ENCODE data around the gene PEX11B. TPM values are rescaled to one million over a fixed set of nuclear protein-coding genes. Genes with fewer than 3 reads are reported as not detected.

PEX11B gene
- total RNA-seq, 4 donors from 2014 or later, result 21.5 to 33.8 (median 27.1) TPM

DNA sequence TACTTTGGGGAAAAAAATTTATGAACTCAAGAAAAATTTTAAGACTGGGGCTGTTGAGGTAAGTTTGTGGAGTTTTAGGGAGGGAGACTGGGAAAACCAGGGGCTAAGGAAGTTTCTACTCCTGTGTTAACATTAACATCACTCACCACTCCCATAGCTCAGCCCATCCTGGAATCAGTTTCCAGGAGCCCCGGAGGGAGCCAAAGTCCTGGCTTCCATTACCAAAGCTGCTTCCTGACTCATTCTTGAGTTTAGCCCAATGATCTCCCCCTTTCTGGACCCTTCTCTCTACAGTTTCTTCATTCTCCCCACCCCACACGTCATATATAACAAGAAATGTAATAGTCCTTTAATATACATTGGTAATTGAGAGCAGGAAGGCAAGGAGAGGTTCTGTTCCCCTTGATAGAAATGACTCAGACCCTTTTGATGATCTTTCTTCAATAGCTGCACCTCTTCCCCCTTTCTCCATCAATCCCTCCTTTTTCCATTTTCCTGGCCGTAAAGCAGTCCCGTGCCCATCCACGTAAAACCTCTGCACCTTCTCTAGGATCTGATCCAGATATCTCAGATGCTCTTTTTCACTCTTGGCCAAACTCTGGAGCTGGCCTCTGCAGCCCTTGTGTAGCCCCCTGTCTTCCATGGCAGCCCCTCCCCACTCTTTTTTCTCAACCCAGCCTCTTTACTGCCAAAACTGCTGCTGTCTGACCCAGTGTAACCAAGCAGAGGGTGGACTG is 55.1 kb downstream of the PEX11B start:
- Histone ChIP-seq H3K27ac (no peak overlapping the region), H3K4me1 (peaks cover 0 to 4% (median 1%) of the 10 kb centered on the region in 4 donors), H3K36me3 (no peaks in the 10 kb centered on the region), H3K4me3 (no peak overlapping the region), H3K9me3 (no peaks in the 10 kb centered on the region), H3K27me3 (no peaks in the 10 kb centered on the region)
- TF ChIP-seq, protein P1, sequence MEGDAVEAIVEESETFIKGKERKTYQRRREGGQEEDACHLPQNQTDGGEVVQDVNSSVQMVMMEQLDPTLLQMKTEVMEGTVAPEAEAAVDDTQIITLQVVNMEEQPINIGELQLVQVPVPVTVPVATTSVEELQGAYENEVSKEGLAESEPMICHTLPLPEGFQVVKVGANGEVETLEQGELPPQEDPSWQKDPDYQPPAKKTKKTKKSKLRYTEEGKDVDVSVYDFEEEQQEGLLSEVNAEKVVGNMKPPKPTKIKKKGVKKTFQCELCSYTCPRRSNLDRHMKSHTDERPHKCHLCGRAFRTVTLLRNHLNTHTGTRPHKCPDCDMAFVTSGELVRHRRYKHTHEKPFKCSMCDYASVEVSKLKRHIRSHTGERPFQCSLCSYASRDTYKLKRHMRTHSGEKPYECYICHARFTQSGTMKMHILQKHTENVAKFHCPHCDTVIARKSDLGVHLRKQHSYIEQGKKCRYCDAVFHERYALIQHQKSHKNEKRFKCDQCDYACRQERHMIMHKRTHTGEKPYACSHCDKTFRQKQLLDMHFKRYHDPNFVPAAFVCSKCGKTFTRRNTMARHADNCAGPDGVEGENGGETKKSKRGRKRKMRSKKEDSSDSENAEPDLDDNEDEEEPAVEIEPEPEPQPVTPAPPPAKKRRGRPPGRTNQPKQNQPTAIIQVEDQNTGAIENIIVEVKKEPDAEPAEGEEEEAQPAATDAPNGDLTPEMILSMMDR (IDR thresholded peaks at IDR 0.05), result no peak
- no peak for TF ChIP-seq POLR2A (IDR thresholded peaks at IDR 0.05)
- no peak for DNase-seq

Other genes with a start within 250 kb of the PEX11B start
- 100 to 1,000 TPM in 3 of 4 donors, 10 to 100 TPM in 1; 25.6 to 251 (median 205) TPM for gene PDZK1, start 211.3 kb downstream of the PEX11B start, total RNA-seq
- gene CD160, start 199.2 kb downstream of the PEX11B start, total RNA-seq, result 1 to 10 TPM in 2 of 4 donors, not detected in 2; 3.3 to 4.4 TPM
- 10 to 100 TPM; 10.2 to 31.4 (median 15.0) TPM for gene RNF115, start 94.6 kb downstream of the PEX11B start, total RNA-seq
- 10 to 100 TPM; 17.5 to 79.2 (median 34.5) TPM for gene POLR3C, start 94.5 kb downstream of the PEX11B start, total RNA-seq
- gene NUDT17, start 73.1 kb downstream of the PEX11B start, total RNA-seq, result 1 to 10 TPM in 3 of 4 donors, not detected in 1; 1.9 to 2.3 (median 2.0) TPM
- gene PIAS3, start 59.6 kb downstream of the PEX11B start, total RNA-seq, result 10 to 100 TPM in 3 of 4 donors, 1 to 10 TPM in 1; 8.9 to 35.5 (median 17.2) TPM
- 1 to 10 TPM in 2 of 4 donors, under 1 TPM in 1, not detected in 1; 0.85 to 7.4 (median 1.2) TPM for gene ANKRD35, start 32.9 kb downstream of the PEX11B start, total RNA-seq
- gene ITGA10, start 8.7 kb downstream of the PEX11B start, total RNA-seq, result 10 to 100 TPM in 3 of 4 donors, 1 to 10 TPM in 1; 4.2 to 23.9 (median 22.9) TPM
- gene RBM8A, start 8.8 kb upstream of the PEX11B start, total RNA-seq, result 100 to 1,000 TPM in 1 of 4 donors, 10 to 100 TPM in 3; 47.6 to 105 (median 57.0) TPM
- gene LIX1L, start 39.3 kb upstream of the PEX11B start, total RNA-seq, result 10 to 100 TPM in 1 of 4 donors, 1 to 10 TPM in 3; 3.7 to 10.7 (median 4.5) TPM
- 1 to 10 TPM in 1 of 4 donors, under 1 TPM in 1, not detected in 2; 0.54 to 3.7 TPM for gene ANKRD34A, start 45.9 kb upstream of the PEX11B start, total RNA-seq
- gene POLR3GL, start 46.0 kb upstream of the PEX11B start, total RNA-seq, result 10 to 100 TPM in 3 of 4 donors, 1 to 10 TPM in 1; 8.7 to 25.6 (median 12.5) TPM
- gene TXNIP, start 77.9 kb upstream of the PEX11B start, total RNA-seq, result 1,000 to 10,000 TPM in 2 of 4 donors, 100 to 1,000 TPM in 2; 313 to 1,366 (median 694) TPM
- not detected for gene HJV, start 103.0 kb upstream of the PEX11B start, total RNA-seq
- 1 to 10 TPM; 1.2 to 2.5 (median 2.3) TPM for gene NBPF10, start 226.1 kb upstream of the PEX11B start, total RNA-seq

Data from Peyer's patch (tissue), 4 donors.